Fibroblast of villous mesenchyme (primary cell): Measurements from ENCODE around the gene KRT7. TPM values are rescaled to one million over a fixed set of nuclear protein-coding genes. Genes with fewer than 3 reads are reported as not detected.

ENCODE experiments used
- DNase-seq: peaks from one replicate; pipeline ENCODE4 v3.0.0-alpha.2; 2010; ENCODE audit warnings: low read depth
- H3K4me3 ChIP-seq: 2 replicates; pipeline ENCODE4 v1.5.1; 2011; ENCODE audit warnings: low read depth, mild to moderate bottlenecking, low read length
- total RNA-seq: library from RNA; depleted of rRNA; stranded (reverse); fragments of >200 nt; gene quantifications from 2 replicates; pipeline ENCODE4 v1.2.3, GENCODE V29; 2012
- TF ChIP-seq, protein P1 (sequence below): IDR thresholded peaks from 2 replicates; pipeline ENCODE4 v1.5.1; 2012; ENCODE audit warnings: low read depth, mild to moderate bottlenecking, low read length; ENCODE audit not compliant: insufficient read depth

Gene KRT7
- total RNA-seq, 1 donor, result 36.7 TPM

DNA sequence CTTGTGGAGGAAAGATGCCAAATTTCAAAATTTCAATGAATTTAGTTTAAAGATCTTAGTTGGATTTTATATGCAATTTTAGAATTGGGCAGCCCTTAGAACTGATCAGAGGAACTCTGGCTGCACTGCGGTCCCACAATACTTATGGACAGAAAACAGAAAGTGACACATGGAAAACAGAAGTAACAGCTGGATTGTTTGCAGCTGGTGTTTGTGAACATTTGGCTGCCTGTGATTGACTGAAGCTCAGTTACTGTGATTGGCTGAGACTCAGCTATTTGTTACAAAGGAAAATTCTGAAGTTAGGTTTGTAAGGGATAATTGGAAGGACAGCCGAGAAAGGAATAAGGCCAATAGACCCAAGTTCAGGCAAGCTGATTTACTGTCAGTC lies 31.4 kb downstream of the KRT7 start:
- no peak for DNase-seq
- TF ChIP-seq, protein P1, sequence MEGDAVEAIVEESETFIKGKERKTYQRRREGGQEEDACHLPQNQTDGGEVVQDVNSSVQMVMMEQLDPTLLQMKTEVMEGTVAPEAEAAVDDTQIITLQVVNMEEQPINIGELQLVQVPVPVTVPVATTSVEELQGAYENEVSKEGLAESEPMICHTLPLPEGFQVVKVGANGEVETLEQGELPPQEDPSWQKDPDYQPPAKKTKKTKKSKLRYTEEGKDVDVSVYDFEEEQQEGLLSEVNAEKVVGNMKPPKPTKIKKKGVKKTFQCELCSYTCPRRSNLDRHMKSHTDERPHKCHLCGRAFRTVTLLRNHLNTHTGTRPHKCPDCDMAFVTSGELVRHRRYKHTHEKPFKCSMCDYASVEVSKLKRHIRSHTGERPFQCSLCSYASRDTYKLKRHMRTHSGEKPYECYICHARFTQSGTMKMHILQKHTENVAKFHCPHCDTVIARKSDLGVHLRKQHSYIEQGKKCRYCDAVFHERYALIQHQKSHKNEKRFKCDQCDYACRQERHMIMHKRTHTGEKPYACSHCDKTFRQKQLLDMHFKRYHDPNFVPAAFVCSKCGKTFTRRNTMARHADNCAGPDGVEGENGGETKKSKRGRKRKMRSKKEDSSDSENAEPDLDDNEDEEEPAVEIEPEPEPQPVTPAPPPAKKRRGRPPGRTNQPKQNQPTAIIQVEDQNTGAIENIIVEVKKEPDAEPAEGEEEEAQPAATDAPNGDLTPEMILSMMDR, result no peak
- no peak overlapping the region for H3K4me3 ChIP-seq

DNA sequence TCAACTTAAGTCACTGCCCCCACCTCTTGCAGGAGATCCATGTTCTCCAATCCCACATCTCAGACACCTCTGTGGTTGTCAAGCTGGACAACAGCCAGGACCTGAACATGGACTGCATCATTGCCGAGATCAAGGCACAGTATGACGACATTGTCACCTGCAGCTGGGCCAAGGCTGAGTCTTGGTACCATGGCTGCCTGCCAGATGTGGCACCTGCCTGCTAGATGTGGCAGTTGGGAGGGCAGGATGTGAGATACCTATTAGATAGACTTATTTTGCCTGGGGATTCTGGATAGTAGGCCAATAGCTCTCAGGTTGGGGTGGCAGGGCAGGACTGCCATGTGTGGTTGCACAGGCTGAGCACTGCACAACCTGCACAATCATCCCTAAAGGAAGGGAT lies 33.5 kb downstream of the KRT7 start:
- no peak overlapping the region for H3K4me3 ChIP-seq
- TF ChIP-seq, protein P1, result no peak
- no peak for DNase-seq

DNA sequence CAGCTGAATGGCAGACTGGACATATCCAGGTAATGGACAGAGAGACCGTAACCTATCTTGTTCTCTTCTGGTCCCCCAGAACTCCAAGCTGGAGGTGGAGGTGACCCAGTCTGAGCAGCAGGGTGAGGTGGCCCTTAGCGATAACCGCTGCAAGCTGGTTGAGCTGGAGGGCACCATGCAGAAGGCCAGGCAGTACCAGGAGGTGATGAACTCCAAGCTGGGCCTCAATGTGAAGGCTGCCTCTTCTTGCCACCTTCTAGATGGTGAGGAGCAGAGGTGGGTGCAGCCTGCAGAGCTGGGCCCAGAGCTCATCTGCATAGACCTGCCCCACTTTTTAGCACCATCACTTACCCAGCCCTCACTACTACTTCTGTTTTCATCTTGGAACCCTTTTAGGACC lies 34.2 kb downstream of the KRT7 start:
- TF ChIP-seq, protein P1, result no peak
- no peak overlapping the region for H3K4me3 ChIP-seq
- DNase-seq, result no peak

DNA sequence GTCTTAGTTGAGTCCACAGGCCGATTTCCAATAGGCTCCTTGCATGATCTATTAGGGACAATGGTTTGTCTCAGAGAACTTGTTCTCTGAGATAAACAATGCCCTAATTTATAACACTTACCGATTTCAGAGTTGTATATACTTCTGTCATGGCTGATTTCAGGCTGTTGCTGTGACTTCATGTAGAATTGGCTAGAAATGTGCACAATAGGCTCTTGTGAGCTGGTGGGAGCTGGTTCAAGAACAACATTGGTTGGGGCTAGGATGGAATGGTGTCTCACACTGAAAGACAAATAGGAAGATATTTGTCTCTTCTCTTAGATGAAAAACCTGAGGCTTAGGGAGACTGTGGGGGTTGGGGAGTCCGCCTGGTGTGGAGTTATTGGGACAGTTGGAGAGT lies 34.7 kb downstream of the KRT7 start:
- TF ChIP-seq, protein P1, result no peak
- H3K4me3 ChIP-seq, result no peak overlapping the region
- DNase-seq, result no peak

DNA sequence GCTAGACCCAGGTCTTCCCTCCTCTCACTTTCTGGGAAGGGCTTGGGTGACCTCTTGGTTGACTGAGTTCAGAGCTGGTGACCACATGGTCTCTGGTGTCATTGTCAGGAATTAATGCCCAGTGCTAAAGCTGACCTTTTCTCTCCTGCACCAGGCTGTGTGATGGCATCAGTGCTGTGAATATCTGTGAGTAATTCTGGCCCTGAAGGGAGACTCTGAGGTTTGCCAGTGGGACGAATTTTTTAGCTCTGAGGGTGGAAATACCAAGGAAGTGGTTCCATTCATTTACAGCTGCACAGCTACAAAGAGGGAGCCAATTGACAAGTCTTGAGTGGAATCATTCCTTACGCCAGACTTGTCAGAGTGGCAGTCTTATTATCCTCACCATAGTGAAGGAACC lies 35.2 kb downstream of the KRT7 start:
- no peak overlapping the region for H3K4me3 ChIP-seq
- TF ChIP-seq, protein P1, result no peak
- DNase-seq, result no peak

DNA sequence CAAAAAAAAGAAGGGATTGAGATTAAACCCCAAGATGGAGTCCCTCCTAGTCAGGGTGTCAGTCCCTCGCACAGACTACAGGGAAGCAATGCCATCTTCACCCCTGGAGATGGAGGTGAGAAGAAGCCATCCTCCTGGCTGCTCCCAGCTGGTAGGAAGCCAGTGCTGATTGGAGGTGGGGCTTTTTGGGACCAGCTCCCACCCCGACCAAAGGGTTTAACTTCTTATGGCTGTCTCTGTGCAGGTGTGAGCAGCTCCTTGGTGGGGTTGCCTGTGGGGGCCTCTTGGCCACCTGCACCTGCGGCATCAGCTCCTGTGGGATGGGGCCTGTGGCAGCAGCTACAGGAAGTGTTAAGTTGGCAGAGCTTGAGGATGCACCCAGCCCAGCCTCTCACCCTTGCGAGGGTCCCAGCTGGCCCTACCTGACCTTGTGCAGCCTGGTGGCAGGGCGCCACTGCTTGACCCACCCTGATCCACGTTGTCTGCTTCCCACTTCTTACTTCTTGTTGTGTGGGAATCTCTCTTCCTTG lies 37.6 kb downstream of the KRT7 start:
- H3K4me3 ChIP-seq, result no peak overlapping the region
- no peak for DNase-seq
- TF ChIP-seq, protein P1, result no peak

DNA sequence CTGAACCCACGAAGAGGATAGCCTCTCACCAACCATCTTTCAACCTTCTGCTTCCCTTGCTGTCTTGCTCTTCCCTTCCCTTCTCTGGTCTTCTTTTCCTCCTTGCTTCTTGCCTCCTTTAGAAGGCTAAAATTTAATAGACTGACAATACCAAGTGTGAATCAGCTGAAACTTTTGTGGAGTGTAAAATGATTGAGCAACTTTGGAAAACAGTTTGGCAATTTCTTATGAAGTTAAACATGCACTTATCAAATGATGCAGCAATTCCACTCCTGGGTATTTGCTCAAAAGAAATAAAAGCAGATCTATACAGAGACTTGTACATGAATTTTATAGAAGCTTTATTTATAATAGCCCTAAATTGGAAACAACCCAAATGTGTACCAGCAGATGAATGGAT lies 38.1 kb downstream of the KRT7 start:
- H3K4me3 ChIP-seq, result no peak overlapping the region
- peak; percentile 60 for DNase-seq
- TF ChIP-seq, protein P1, result no peak
